HepG2 (cell line): Measurements from ENCODE around the gene EXOSC6. TPM values are rescaled to one million over a fixed set of nuclear protein-coding genes. Genes with fewer than 3 reads are reported as not detected.

Experiments used
- BORCS8-MEF2B ChIP-seq: sonication (generic); formaldehyde crosslinking; IDR thresholded peaks from 2 replicates; pipeline ENCODE4 v1.8.0; 2022; ENCODE audit warnings: mild to moderate bottlenecking, missing genetic modification reagents
- CHCHD3 ChIP-seq: sonication (generic); formaldehyde crosslinking; IDR thresholded peaks from 2 replicates; pipeline ENCODE4 v1.8.0; 2022; ENCODE audit warnings: mild to moderate bottlenecking, missing genetic modification reagents, moderate library complexity
- CHD4 ChIP-seq: fragments of 200-600 bp; sonication (generic); IDR thresholded peaks from 2 replicates; pipeline ENCODE4 v1.7.0; 2017; ENCODE audit warnings: mild to moderate bottlenecking, low read length, borderline replicate concordance
- DPF2 ChIP-seq: sonication (generic); formaldehyde crosslinking; IDR thresholded peaks from 2 replicates; pipeline ENCODE4 v1.4.0; 2020; ENCODE audit warnings: mild to moderate bottlenecking, low read depth, missing genetic modification reagents, borderline replicate concordance
- HCFC1 ChIP-seq: fragments of 150-350 bp; IDR thresholded peaks from 2 replicates; pipeline ENCODE4 v1.6.1; 2014; ENCODE audit warnings: low read depth, low read length
- NFKB2 ChIP-seq: sonication (generic); formaldehyde crosslinking; IDR thresholded peaks from 2 replicates; pipeline ENCODE4 v1.4.0; 2020; ENCODE audit warnings: missing genetic modification reagents, borderline replicate concordance
- PTBP1 ChIP-seq: fragments of 200-400 bp; formaldehyde crosslinking; IDR thresholded peaks from 2 replicates; pipeline ENCODE4 v1.6.1; 2018; ENCODE audit warnings: low read length, low read depth; ENCODE audit not compliant: poor library complexity, severe bottlenecking
- RFX3 ChIP-seq: IDR thresholded peaks from 2 replicates; pipeline ENCODE4 v1.6.1; 2016; ENCODE audit warnings: missing biosample characterization, missing genetic modification reagents
- TBL1XR1 ChIP-seq: fragments of 150-350 bp; IDR thresholded peaks from 2 replicates; pipeline ENCODE4 v1.6.1; 2014; ENCODE audit warnings: borderline replicate concordance, low read length; ENCODE audit not compliant: partially characterized antibody
- XRCC5 ChIP-seq: fragments of 200-400 bp; formaldehyde crosslinking; optimal IDR thresholded peaks from 2 replicates; pipeline ENCODE3; 2017; ENCODE audit warnings: mild to moderate bottlenecking, low read length
- ZMYM3 ChIP-seq: sonication (generic); formaldehyde crosslinking; IDR thresholded peaks from 2 replicates; pipeline ENCODE4 v1.5.1; 2020; ENCODE audit warnings: mild to moderate bottlenecking, missing genetic modification reagents
- ZSCAN29 ChIP-seq: sonication (generic); formaldehyde crosslinking; conservative IDR thresholded peaks from 2 replicates; pipeline ENCODE4 v1.4.0; 2020; ENCODE audit warnings: mild to moderate bottlenecking, missing genetic modification reagents
- polyA plus RNA-seq, 8 experiments: library from polyadenylated mRNA; depleted of rRNA in 3 of 8; stranded (reverse) in 7 of 8; unstranded in 1 of 8; fragments of >200 nt; fragmentation: Illumina TruSeq in 4 of 8; extraction: Trizol in 4 of 8; gene quantifications; 2 replicates each; pipeline versions ENCODE4 v1.2.1 to v1.2.3, GENCODE V29; 2011 to 2016; ENCODE audit warnings: low read depth in 4 of 8, missing spikeins in 1 of 8, mixed read lengths in 1 of 8; ENCODE audit not compliant: insufficient read depth in 1 of 8
- total RNA-seq, 5 experiments: library from RNA; depleted of rRNA; stranded (reverse); fragments of >200 nt; fragmentation: Illumina TruSeq; extraction: Trizol; gene quantifications; 2 replicates each; pipeline ENCODE4 v1.2.3, GENCODE V29; 2016; ENCODE audit warnings: low read depth in 1 of 5
- TF ChIP-seq, protein P1 (sequence below): sonication (generic); formaldehyde crosslinking; IDR thresholded peaks from 2 replicates; pipeline ENCODE4 v1.4.0; 2020; ENCODE audit warnings: mild to moderate bottlenecking, missing genetic modification reagents
- TF ChIP-seq, protein P2 (sequence below): sonication (generic); formaldehyde crosslinking; IDR thresholded peaks from 2 replicates; pipeline ENCODE4 v1.4.0; 2020; ENCODE audit warnings: missing genetic modification reagents, borderline replicate concordance
- TF ChIP-seq, protein P3 (sequence below): sonication (generic); formaldehyde crosslinking; IDR thresholded peaks from 2 replicates; pipeline ENCODE4 v1.5.0; 2020; ENCODE audit warnings: mild to moderate bottlenecking, low read depth, missing genetic modification reagents, borderline replicate concordance
- TF ChIP-seq, protein P4 (sequence below): sonication (generic); formaldehyde crosslinking; IDR thresholded peaks from 2 replicates; pipeline ENCODE4 v1.8.1; 2023; ENCODE audit warnings: mild to moderate bottlenecking, missing genetic modification reagents

The EXOSC6 gene
- total and polyA plus RNA-seq, 2 of the 13 experiments (the other 11 are each of a cell fraction or from before 2014, with no cell fraction given) = 13.1 to 39.9 TPM

DNA sequence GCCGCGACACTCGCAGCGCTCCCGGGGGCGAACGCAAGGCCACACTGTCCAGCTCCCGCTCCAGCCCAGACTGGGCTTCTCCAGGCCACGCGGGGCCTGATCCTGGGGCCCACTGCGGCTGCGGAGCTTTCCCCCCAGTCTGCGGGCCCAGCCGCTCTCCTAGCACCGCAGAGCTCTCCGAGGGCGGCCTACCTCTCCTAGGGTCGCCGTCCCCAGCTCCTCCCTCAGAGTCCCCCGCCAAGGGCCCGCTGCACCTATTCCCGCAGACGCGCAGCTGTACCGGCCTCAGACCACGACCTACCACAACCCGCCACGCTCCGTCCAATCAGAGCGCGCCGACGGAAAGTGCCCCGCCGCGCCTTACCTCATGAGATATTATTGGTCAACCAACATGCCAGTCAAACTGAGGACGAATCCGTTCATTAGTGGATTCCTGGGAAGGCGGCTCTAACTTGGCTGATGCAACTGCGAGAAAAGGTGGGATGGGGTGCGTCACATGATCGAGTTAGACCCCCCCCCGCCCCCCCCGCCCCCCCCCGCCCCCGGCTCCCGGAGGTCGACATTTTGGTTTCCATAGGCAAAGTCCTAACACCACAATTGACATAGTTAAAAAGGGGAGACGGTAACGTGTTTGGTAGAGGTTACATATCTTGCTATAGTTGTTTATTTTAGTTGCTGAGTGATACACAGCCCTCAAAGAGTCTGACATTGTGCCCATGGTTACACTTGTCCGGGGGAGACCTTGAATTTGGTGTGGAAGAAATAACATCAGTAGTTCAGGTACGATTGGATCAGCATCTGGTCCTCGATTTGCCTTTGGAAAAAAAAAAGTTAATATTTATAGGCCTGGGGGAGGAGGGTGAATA is 37.7 kb upstream of the EXOSC6 start, which contains the start of gene AARS1 (continued):
- TF ChIP-seq CHCHD3 (CRISPR knock-in tag) (peak; percentile 83; the same call in 1 of the 2 replicates), DPF2 (CRISPR knock-in tag) (no peak), CHD4 (peak; percentile 85), RFX3 (CRISPR knock-in tag) (no peak; the same call in 1 of the 2 replicates), XRCC5 (peak; percentile 70), ZMYM3 (CRISPR knock-in tag) (no peak), NFKB2 (CRISPR knock-in tag) (peak; percentile 72; the same call in 1 of the 2 replicates), BORCS8-MEF2B (CRISPR knock-in tag) (peak; percentile 89), PTBP1 (peak; percentile 40), ZSCAN29 (CRISPR knock-in tag) (0 out of 2 replicates have a peak, but pooled peaks have one; percentile 55), HCFC1 (peak; percentile 45; the same call in 1 of the 2 replicates), TBL1XR1 (peak; percentile 57)
- TF ChIP-seq, protein P1, sequence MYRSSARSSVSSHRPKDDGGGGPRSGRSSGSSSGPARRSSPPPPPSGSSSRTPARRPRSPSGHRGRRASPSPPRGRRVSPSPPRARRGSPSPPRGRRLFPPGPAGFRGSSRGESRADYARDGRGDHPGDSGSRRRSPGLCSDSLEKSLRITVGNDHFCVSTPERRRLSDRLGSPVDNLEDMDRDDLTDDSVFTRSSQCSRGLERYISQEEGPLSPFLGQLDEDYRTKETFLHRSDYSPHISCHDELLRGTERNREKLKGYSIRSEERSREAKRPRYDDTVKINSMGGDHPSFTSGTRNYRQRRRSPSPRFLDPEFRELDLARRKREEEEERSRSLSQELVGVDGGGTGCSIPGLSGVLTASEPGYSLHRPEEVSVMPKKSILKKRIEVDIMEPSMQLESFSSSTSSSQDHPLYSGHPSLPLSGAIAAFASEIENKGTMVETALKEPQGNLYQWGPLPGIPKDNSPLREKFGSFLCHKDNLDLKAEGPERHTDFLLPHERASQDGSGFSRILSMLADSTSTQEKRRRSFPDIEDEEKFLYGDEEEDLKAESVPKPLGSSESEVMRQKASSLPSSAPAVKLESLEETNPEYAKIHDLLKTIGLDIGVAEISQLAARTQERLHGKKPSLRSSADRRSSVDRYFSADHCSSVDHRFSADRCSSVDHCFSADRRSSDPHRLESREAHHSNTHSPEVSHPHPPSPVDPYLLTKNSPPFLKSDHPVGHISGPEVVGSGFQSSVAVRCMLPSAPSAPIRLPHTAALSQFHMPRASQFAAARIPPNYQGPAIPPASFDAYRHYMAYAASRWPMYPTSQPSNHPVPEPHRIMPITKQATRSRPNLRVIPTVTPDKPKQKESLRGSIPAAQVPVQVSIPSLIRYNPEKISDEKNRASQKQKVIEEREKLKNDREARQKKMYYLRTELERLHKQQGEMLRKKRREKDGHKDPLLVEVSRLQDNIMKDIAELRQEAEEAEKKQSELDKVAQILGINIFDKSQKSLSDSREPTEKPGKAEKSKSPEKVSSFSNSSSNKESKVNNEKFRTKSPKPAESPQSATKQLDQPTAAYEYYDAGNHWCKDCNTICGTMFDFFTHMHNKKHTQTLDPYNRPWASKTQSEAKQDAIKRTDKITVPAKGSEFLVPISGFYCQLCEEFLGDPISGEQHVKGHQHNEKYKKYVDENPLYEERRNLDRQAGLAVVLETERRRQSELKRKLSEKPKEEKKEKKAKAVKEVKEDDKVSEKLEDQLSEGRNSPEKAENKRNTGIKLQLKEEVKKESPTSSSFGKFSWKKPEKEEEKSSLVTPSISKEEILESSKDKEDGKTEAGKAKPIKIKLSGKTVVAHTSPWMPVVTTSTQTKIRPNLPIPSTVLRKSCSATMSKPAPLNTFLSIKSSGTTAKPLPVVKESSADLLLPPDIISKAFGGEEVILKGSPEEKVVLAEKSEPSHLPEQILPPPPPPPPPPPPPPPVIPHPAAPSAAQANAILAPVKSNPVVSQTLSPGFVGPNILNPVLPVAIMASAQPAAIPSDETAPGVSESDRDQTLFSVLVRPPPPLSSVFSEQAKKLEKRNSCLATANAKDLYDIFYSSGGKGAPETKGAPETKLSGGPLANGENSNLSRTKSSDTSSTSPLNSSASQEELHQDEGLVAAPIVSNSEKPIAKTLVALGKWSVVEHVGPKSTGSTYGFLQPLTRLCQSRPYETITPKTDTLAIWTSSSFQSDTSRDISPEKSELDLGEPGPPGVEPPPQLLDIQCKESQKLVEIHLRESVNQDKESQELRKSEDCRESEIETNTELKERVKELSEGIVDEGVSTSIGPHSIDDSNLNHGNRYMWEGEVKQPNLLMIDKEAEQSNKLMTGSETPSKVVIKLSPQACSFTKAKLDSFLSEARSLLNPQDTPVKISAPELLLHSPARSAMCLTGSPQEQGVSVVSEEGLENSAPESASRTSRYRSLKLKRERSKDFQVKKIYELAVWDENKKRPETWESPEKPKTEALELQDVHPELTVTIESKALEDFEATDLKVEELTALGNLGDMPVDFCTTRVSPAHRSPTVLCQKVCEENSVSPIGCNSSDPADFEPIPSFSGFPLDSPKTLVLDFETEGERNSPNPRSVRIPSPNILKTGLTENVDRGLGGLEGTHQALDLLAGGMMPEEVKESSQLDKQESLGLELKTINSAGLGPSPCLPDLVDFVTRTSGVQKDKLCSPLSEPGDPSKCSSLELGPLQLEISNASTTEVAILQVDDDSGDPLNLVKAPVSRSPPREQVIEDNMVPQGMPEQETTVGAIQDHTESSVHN = no peak
- TF ChIP-seq, protein P2, sequence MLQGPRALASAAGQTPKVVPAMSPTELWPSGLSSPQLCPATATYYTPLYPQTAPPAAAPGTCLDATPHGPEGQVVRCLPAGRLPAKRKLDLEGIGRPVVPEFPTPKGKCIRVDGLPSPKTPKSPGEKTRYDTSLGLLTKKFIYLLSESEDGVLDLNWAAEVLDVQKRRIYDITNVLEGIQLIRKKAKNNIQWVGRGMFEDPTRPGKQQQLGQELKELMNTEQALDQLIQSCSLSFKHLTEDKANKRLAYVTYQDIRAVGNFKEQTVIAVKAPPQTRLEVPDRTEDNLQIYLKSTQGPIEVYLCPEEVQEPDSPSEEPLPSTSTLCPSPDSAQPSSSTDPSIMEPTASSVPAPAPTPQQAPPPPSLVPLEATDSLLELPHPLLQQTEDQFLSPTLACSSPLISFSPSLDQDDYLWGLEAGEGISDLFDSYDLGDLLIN (CRISPR knock-in tag) = peak; percentile 94; the same call in 1 of the 2 replicates
- TF ChIP-seq, protein P3, sequence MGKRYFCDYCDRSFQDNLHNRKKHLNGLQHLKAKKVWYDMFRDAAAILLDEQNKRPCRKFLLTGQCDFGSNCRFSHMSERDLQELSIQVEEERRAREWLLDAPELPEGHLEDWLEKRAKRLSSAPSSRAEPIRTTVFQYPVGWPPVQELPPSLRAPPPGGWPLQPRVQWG (CRISPR knock-in tag) = no peak
- TF ChIP-seq, protein P4, sequence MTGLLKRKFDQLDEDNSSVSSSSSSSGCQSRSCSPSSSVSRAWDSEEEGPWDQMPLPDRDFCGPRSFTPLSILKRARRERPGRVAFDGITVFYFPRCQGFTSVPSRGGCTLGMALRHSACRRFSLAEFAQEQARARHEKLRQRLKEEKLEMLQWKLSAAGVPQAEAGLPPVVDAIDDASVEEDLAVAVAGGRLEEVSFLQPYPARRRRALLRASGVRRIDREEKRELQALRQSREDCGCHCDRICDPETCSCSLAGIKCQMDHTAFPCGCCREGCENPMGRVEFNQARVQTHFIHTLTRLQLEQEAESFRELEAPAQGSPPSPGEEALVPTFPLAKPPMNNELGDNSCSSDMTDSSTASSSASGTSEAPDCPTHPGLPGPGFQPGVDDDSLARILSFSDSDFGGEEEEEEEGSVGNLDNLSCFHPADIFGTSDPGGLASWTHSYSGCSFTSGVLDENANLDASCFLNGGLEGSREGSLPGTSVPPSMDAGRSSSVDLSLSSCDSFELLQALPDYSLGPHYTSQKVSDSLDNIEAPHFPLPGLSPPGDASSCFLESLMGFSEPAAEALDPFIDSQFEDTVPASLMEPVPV (CRISPR knock-in tag) = 0 out of 2 replicates have a peak, but pooled peaks have one; percentile 82
